GM21619 (cell line): ENCODE data around the gene FILIP1.

Experiments used
- ATAC-seq: cut with Tn5 transposase; IDR thresholded peaks from one replicate; pipeline ENCODE4 v1.9.1; 2021; ENCODE audit not compliant: unreplicated experiment

The FILIP1 gene

DNA sequence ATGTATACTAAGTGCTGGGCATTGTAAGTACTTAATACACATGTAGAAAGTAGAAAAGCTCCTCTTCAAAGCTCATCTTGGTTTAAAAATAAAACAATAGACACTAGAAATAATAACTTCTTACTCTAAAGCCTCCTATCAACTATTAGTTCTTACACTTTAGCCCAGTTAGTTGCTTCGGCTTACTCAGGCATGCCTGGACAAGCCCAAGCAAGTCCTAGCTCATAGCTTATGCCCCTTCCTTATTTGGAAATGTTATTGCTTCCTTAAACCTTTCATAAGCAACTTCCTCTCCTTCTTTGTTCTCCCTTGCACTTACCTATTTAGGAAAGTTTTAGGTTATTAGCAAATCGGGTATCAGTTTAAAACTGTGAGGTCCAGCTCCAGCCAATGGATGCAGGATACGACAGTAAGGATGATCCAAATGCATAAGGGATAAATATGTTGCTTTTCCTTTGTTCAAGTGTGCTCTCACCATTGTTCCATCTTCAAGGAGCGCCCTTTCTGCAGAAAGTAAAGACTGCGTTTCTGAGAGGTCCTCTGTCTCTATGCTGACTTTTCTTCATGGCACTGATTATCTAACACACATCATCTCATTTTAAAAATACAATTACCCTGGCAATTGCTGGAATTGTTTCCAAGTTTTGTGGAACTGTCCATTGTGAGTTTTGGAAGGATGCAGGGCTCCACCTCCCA is 221.3 kb downstream of the FILIP1 start:
- no peak for ATAC-seq

- no peak for ATAC-seq
These were observed 224.6 kb downstream of the FILIP1 start for GRCh38 chr6:75268988-75269354.

- no peak for ATAC-seq
These were observed 225.2 kb downstream of the FILIP1 start for GRCh38 chr6:75268121-75268987.

DNA sequence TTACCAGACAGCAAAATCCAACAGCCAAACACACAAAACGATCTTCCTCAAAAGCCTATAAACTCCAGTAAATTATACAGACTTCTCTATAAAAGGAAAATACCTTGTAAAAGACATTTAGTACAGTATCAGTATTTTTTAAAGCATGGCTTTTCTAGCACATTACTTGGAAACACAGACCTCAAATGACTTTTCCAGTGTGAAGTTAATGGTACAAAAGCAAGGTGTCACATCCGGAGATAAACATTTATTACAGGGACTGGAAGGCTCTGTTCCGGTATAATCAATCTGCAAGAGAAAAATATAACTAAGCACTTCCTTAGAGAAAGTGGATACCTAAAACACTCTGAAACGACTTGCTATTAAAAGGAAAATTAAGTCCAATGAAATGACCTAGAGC is 226.1 kb downstream of the FILIP1 start:
- no peak for ATAC-seq

DNA sequence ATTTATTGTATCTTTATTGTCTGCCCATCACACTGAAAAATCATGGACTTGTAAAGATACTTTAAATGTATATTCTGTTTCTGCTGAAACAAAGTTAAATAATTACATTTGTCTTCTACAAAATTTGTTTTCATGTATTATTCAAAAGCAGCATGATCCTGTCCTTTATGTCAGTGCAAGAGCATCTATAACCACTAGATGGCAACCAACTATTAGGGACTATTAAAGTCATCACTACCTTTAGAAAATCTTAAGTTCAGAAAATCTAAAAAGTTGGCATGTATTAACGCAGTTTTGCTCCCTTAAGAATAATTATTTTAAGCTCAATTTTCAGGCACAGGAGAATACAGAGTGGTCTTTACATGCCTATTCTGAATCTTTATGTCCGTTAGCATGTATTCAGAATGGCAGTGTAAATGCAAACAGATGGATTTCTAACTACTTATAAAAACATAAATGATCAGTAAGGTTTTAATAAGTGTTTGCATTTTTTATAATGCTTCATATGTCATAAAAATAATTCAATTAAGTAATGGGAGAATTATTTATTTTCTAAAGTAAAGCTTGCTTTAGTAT is 226.8 kb downstream of the FILIP1 start:
- peak; percentile 84 for ATAC-seq

- no peak for ATAC-seq
These were observed 230.2 kb downstream of the FILIP1 start for GRCh38 chr6:75263401-75263750.

GRCh38 chr6:75262716-75263400 is 230.7 kb downstream of the FILIP1 start:
- ATAC-seq = no peak

GRCh38 chr6:75261299-75261698 is 232.3 kb downstream of the FILIP1 start:
- no peak for ATAC-seq

- ATAC-seq = no peak
These were observed 236.1 kb downstream of the FILIP1 start for GRCh38 chr6:75257343-75258087.

DNA sequence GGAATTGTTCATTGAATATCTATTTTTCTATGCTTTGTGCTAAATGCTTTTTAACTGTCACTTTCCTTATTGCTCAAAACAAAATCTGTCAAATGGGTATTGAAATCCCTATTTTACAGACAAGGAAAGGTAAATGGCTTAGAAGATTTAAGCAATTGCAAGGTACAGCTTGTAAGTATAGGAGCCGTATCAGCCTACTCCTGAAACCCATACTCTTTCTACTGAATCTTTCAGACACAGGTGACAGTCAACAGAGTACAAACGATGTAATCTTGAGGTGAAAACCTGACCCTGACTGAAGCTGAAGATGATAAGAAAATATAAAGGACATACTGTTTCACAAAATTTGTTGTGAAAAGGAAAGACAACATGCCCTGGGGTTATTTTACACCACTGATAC is 243.0 kb downstream of the FILIP1 start:
- no peak for ATAC-seq

DNA sequence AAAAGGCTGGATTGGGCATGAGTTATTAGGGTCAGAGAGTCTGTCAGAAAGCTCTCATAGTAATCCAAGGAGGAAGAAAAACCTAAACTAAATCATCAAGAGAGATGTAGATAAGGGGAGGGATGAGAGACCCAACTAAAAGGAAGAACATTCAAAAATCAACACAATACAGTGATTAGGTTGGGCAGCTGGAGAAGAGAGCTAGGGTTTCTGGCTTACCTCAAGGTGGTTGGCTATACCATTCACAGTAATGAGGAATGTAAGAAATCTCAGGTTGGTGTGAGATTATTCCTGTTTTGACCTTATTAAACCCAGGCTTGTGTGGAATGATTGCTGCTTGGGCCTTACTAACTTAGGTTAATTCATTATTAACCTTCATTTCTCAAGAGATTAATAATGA is 243.8 kb downstream of the FILIP1 start:
- no peak for ATAC-seq

GRCh38 chr6:75246386-75246785 is 247.2 kb downstream of the FILIP1 start:
- ATAC-seq = no peak

- ATAC-seq = no peak
These were observed 249.5 kb downstream of the FILIP1 start for GRCh38 chr6:75244063-75244584.

DNA sequence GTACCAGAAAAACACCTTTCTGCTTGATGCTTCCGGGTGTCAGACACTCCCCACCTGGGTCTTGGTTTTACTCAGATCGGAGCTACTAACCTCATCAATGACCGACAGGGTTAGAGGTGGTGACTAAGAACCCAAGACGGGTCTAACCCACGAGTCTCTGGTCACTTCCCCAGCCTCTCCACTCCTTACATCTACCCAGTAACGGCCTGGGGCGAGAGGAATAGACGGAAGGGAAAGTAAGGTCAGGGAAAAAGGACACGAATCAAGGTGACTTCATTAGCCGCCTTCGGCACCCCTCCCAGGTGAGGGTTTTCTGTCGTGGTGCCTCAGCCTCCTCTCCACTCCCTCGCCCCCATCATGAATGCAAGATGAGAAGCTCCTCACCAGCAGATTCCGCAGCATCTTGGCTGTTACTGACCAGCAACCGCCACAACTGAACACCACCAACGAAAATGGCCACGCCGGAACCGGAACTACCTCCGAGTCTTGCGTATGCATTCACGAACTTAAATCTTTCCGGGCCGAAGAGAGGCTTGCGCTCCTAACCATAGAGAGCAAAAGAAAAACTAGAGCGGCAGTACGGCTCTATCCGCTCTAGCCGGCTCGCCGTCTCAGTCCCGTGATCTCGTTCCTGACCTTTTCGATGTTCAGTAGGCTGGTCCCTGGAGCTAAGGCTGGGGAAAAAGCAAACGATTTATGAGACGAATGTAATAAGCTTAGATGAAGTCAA is 250.1 kb downstream of the FILIP1 start, which contains the start of gene COX7A2:
COX7A2 (minus strand) TSS at position 469 of the 730 bp plus-strand sequence; CDS start at position 402, 67 bp downstream.
- ATAC-seq = peak; percentile 96
